Activated T-helper 1 cell treated with anti-CD3 and anti-CD28 coated beads, Interleukin-2, amount 50 U/mL, for 16 hours (primary cell): ENCODE measurements around the gene SMIM28.
"Not testable (repeated sequence)": the region's sequence is repeated elsewhere in the genome, so short reads cannot be mapped to it uniquely, and the experiment has no call there.

Source experiments
- DNase-seq, 2 donors: peaks; one replicate each; pipeline ENCODE4 v3.0.0-alpha.2; 2020; ENCODE audit warnings: low read depth in 1 of 2, low spot score in 1 of 2

SMIM28 gene

DNA sequence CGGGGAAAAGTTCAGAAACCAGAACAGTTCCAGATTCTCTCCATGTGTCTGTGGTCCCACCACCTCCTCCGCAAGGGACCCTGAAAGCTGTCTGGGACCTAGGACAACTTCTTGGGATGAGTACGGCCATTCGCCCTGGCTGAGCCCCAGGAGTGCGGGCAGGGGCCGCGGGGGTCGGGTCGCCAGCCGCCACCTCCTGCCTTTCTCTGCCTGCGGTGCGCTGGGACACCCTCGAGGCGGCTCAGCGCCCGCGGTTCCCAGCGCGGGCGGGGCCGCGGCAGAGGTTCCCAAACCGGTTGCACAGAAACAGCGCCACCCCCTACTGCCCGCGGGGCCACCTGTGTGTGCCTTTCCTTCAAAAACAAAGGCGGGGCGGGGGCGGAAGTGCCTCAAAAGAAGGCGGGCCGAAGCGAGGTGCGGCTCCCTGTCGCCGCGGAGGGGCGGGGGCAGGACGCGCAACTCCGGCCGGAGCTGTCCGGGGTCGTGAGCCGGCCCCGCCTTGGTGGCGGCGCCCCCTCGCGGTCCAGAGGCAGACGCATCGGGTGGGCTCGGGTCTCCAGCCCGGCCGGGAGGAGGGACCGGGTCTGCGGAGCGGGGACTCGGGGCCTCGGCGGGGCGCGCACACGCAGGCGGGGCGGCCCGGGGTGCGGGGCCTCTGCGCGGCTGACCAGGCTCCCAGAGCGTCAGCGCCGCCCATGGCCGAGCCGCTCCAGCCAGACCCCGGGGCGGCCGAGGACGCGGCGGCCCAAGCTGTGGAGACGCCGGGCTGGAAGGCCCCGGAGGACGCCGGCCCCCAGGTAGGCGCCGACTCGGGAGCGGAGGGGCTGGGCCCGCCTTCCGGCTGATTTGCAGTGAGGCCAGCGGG is 26.3 kb downstream of the SMIM28 start, which contains the start of gene HEBP2:
TSS of gene HEBP2 (plus strand) at position 423 of the 865 bp plus-strand sequence. CDS start at position 696, 273 bp downstream.
- peak; percentile 74 to 89 for DNase-seq

GRCh38 chr6:138404666-138405337 is 27.1 kb downstream of the SMIM28 start:
- DNase-seq = peak in 1 of 2 donors; percentile 10

DNA sequence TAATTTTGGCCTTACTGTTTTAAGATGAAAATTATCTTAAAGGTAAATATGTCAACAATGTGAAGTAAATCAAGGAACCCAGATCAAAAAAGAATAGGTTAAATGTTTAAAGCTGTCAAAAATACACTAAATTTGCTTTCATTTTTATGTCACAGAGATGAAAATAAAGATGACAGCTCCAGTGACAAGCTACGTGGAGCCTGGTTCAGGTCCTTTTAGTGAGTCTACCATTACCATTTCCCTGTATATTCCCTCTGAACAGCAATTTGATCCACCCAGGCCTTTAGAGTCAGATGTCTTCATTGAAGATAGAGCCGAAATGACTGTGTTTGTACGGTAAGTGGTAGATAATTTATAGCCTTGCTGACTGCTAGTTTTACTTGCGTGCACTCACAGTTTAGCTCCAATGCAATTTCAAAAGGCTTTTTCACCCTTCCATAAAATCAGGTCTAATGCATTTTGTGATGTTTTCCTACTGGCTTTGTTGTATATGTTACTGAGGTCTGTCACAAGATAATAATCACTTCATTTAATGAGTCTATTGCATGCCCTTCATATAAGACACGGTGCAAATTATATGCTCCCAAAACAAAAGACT is 28.2 kb downstream of the SMIM28 start:
- no peak for DNase-seq

DNA sequence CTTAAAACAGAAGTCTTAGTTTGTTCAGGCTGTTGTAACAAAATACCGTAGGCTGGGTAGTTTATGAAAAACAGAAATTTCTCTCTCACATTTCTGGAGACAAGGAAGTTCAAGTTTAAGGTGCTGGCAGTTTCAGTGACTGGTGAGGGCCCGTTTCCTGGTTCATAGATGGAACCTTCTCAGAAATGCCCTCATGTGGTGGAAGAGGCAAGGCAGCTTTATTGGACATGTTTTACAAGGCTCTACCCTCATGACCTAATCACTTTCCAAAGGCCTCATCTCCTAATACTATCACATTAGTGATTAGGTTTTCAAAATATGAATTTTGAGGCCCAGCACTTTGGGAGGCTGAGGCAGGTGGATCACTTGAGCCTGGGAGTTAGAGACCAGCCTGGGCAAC is 28.7 kb downstream of the SMIM28 start:
- DNase-seq = no peak

DNA sequence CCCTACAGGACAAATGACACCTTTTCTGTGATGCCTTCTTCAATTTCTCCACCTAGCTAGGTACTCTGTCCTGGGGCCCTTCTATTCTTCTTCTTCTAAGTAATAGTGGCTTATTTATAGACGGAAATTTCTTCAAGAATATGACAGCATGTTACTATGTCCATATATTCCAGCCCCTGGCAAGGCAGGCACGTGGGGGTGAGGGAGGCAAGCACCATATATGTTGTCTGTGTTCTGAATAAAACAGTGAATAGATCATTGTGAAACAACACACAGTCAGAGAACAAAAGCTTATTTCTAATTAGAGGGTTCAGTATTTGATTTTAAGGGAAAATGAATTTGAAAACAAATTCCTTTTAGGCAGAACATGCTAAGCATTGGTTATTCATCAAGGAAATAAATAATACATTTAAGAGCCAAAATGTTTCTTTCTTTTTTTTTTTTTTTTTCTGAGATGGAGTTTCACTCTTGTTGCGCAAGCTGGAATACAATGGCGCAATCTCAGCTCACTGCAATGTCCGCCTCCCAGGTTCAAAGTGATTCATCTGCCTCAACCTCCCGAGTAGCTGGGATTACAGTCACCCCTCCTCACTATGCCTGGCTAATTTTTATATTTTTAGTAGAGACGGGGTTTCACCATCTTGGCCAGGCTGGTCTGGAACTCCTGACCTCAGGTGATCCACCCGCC is 32.5 kb downstream of the SMIM28 start:
- DNase-seq = no peak

GRCh38 chr6:138410972-138411880 is 33.5 kb downstream of the SMIM28 start:
- DNase-seq = no peak

GRCh38 chr6:138415125-138415524 is 37.4 kb downstream of the SMIM28 start:
- no peak for DNase-seq

- DNase-seq = no peak
Observed at GRCh38 chr6:138416206-138416605, 38.5 kb downstream of the SMIM28 start.

- no peak for DNase-seq
Observed at GRCh38 chr6:138417493-138418117, 39.9 kb downstream of the SMIM28 start.

DNA sequence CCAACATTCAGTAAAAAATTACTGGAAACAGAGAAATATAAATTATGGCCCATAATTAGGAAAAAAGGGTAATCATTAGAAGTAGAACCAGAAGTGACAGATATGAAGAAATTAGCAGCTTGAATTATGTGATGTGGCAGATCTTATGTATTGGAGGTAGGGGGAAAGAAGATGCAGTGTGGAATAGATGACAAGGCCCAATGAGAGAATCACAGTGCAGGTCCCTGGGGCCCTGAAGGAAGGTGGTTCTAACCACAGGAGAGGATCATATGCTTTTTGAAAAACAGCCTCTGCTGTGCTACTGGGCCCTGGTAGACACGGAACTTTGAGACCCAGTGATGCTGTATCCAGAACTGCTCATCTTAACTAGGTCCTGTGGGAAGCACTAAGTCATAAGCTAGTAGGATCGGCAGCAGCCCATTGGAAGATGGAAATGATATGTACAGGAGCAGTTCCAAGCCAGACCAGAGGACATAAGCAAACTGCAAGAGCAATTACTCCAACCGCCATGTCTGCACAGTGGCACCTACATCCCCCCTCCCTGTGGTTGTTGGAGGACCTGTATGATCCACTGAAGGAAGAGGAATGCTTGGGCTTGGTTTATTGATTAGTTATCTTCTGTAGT is 40.5 kb downstream of the SMIM28 start:
- DNase-seq = no peak

DNA sequence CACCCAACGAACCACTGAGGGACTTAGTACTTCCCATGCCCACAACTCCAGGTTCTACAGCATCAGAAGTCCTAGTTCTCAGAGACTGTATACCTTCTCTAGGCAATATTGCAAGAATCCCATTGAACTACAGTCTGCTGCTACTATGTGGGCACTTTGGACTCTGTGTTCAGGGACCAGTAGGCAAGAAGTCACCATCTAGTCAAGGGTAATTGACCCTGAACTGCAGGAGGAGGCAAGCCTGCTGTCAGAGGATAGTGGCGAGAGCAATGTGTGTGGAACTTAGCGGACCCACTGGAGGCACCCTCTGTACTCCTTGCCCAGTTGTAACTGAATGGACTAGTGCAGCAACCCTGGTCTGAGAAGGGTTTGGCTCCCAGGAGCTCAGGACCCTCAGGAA is 42.1 kb downstream of the SMIM28 start:
- DNase-seq = no peak

- DNase-seq = no peak
Observed at GRCh38 chr6:138420356-138420755, 42.7 kb downstream of the SMIM28 start.

- DNase-seq = no peak
Observed at GRCh38 chr6:138421089-138421488, 43.4 kb downstream of the SMIM28 start.

DNA sequence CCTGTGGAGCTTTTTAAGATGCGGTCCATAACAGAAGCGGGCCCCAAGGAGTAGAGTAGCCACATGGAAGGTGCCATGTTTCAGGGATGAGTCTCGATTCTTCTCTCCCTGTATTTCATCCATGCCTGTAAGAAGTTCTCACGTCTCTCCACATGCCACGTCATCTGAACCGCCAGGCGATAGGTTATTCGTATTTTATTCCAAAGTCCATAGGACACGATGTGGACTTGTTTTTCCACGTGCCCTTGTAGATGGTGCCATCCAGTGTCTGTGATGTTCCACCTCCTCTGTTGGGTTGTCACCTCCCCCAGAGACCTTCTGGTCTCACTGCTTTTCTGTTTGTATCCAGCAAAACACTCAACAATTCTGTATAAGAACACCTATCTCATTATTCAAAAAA is 43.9 kb downstream of the SMIM28 start:
- no peak for DNase-seq

DNA sequence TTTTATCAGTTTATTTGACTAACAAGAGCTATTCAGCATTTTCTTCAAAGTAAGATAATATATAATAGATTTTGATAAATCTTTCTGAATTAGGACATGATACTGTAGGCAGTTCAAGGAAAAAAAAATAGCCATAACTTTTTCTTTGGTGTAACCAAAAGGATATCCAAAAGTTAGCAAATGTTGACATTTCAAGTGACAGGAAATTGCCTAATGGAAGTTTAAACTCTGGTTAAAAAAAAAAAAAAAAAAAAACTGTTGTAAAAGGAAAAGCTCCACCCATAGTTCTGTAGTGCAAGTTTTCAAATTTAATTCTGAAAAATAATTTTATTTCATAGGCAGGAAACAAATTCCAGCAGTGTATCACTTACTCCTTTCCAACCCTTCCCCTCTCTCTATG is 45.2 kb downstream of the SMIM28 start:
- no peak for DNase-seq

GRCh38 chr6:138424004-138424904 is 46.5 kb downstream of the SMIM28 start:
- no peak for DNase-seq

DNA sequence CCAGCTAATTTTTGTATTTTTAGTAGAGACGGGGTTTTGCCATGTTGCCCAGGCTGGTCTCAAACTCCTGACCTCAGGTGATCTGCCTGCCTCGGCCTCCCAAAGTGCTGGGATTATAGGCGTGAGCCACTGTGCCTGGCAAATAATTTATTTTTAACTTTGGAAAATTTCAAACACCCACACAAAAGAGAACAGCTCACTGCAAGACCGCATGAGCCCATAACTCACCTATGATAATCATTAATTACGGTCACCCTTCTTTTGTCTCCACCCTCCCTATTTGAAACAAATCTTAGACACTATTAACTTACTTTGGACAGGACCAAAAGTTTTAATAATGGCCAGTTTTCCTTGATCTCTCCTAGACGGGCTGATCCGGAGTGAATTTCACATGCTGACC is 47.6 kb downstream of the SMIM28 start:
- not testable (repeated sequence) for DNase-seq

- no peak for DNase-seq
Observed at GRCh38 chr6:138426500-138427123, 48.9 kb downstream of the SMIM28 start.
